ENCODE measurements around the gene MICALL1. TPM values are rescaled to one million over a fixed set of nuclear protein-coding genes. Genes with fewer than 3 reads are reported as not detected.

MICALL1 gene
- total and polyA plus RNA-seq, 2 of the 13 experiments (the other 11 are each of a cell fraction or from before 2014, with no cell fraction given) = 7.6 to 10.6 TPM

DNA sequence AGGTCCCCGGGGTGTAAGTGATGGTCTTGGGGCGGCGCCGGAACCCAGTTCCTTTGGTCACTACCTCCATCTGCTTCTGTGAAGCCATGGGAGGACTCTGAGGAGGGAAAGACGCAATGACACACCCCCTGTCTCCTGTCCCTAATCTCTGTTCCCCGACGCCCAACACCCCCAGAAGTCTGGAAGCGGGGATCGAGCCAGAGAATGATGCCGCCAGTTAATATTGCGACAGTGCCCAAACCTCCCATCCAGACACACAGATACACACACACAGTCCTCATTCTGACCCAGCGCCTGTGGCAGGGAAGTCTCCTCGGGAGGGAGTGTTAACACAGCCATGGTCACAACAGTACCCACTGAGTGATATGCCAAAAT is 47.0 kb downstream of the MICALL1 start (continued):
- TF ChIP-seq, protein P1, sequence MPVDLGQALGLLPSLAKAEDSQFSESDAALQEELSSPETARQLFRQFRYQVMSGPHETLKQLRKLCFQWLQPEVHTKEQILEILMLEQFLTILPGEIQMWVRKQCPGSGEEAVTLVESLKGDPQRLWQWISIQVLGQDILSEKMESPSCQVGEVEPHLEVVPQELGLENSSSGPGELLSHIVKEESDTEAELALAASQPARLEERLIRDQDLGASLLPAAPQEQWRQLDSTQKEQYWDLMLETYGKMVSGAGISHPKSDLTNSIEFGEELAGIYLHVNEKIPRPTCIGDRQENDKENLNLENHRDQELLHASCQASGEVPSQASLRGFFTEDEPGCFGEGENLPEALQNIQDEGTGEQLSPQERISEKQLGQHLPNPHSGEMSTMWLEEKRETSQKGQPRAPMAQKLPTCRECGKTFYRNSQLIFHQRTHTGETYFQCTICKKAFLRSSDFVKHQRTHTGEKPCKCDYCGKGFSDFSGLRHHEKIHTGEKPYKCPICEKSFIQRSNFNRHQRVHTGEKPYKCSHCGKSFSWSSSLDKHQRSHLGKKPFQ (CRISPR knock-in tag; IDR thresholded peaks at IDR 0.05; ENCODE audit: insufficient replicate concordance) = peak; percentile 46
- TF ChIP-seq PTBP1 (IDR thresholded peaks at IDR 0.05; ENCODE audit: low read depth, low read length, poor library complexity, severe bottlenecking) (peak; percentile 7), RBAK (CRISPR knock-in tag; IDR thresholded peaks at IDR 0.05) (no peak), CEBPB (IDR thresholded peaks at IDR 0.05; ENCODE audit: borderline replicate concordance, low read depth, low read length) (0 out of 2 replicates have a peak, but pooled peaks have one; percentile 20), ZNF224 (CRISPR knock-in tag; IDR thresholded peaks at IDR 0.05) (0 out of 2 replicates have a peak, but pooled peaks have one; percentile 82)
- TF ChIP-seq, protein P2, sequence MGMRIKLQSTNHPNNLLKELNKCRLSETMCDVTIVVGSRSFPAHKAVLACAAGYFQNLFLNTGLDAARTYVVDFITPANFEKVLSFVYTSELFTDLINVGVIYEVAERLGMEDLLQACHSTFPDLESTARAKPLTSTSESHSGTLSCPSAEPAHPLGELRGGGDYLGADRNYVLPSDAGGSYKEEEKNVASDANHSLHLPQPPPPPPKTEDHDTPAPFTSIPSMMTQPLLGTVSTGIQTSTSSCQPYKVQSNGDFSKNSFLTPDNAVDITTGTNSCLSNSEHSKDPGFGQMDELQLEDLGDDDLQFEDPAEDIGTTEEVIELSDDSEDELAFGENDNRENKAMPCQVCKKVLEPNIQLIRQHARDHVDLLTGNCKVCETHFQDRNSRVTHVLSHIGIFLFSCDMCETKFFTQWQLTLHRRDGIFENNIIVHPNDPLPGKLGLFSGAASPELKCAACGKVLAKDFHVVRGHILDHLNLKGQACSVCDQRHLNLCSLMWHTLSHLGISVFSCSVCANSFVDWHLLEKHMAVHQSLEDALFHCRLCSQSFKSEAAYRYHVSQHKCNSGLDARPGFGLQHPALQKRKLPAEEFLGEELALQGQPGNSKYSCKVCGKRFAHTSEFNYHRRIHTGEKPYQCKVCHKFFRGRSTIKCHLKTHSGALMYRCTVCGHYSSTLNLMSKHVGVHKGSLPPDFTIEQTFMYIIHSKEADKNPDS (CRISPR knock-in tag; IDR thresholded peaks at IDR 0.05) = 0 out of 2 replicates have a peak, but pooled peaks have one; percentile 54
- TF ChIP-seq, protein P3, sequence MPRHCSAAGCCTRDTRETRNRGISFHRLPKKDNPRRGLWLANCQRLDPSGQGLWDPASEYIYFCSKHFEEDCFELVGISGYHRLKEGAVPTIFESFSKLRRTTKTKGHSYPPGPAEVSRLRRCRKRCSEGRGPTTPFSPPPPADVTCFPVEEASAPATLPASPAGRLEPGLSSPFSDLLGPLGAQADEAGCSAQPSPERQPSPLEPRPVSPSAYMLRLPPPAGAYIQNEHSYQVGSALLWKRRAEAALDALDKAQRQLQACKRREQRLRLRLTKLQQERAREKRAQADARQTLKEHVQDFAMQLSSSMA (CRISPR knock-in tag; IDR thresholded peaks at IDR 0.05) = no peak
- TF ChIP-seq, protein P4, sequence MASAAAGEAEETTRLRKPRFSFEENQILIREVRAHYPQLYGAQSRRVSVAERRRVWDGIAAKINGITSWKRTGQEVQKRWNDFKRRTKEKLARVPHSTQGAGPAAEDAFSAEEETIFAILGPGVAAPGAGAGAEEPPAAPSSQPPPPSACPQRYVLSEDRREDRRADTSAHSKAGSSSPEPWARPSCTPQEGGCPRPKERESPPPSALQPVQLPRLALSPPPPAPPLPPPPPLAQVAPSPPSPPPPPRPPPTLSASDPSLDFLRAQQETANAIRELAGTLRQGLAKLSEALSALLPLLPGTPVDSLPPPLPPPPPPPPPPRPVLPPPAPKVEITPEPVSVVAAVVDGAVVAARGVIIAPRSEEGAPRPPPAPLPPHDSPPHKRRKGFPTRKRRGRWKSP (CRISPR knock-in tag; IDR thresholded peaks at IDR 0.05) = peak; percentile 64; the same call in 1 of the 2 replicates
